Activated T-helper 2 cell treated with anti-CD3 and anti-CD28 coated beads, Interferon-gamma antibody, Interleukin-2, Interleukin-4, amounts not matched to agents 10 μg/mL and 5 μg/mL and 100 μg/mL, durations not matched to agents 14 hours and 24 hours and 36 hours (primary cell): ENCODE measurements around the gene SLC35D2. TPM values are rescaled to one million over a fixed set of nuclear protein-coding genes. Genes with fewer than 3 reads are reported as not detected.

ENCODE experiments used
- DNase-seq: peaks from one replicate; pipeline ENCODE4 v3.0.0; 2021; ENCODE audit warnings: low spot score
- H3K27ac Mint-ChIP-seq: one replicate; pipeline ENCODE4 v1.8.0; 2021; ENCODE audit warnings: mixed read lengths
- H3K27me3 Mint-ChIP-seq: one replicate; pipeline ENCODE4 v1.8.0; 2021; ENCODE audit warnings: low read depth, mixed read lengths
- H3K36me3 Mint-ChIP-seq: one replicate; pipeline ENCODE4 v1.8.0; 2021; ENCODE audit warnings: low read depth, mixed read lengths
- H3K4me1 Mint-ChIP-seq: one replicate; pipeline ENCODE4 v1.8.0; 2021; ENCODE audit warnings: low read depth, mixed read lengths
- H3K4me3 Mint-ChIP-seq: one replicate; pipeline ENCODE4 v1.8.0; 2021; ENCODE audit warnings: low read depth, mild to moderate bottlenecking, moderate library complexity, mixed read lengths
- H3K9me3 Mint-ChIP-seq: one replicate; pipeline ENCODE4 v1.8.0; 2021; ENCODE audit warnings: mixed read lengths
- intact Hi-C: fragments of 100-400 bp; cut with micrococcal nuclease; formaldehyde crosslinking; loops from one replicate; pipeline ENCODE4 v1.15.1; 2023
- total RNA-seq: library from RNA; stranded (reverse); gene quantifications from 2 replicates; pipeline ENCODE4 v1.2.3, GENCODE V29; 2022

The SLC35D2 gene
- total RNA-seq, 1 donor from 2014 or later = 8.0 TPM

GRCh38 chr9:96417051-96417586 is 33.6 kb upstream of the SLC35D2 start:
- peak; percentile 86 for DNase-seq
- peaks cover 37% of the 10 kb centered on the region for H3K4me1 Mint-ChIP-seq

DNA sequence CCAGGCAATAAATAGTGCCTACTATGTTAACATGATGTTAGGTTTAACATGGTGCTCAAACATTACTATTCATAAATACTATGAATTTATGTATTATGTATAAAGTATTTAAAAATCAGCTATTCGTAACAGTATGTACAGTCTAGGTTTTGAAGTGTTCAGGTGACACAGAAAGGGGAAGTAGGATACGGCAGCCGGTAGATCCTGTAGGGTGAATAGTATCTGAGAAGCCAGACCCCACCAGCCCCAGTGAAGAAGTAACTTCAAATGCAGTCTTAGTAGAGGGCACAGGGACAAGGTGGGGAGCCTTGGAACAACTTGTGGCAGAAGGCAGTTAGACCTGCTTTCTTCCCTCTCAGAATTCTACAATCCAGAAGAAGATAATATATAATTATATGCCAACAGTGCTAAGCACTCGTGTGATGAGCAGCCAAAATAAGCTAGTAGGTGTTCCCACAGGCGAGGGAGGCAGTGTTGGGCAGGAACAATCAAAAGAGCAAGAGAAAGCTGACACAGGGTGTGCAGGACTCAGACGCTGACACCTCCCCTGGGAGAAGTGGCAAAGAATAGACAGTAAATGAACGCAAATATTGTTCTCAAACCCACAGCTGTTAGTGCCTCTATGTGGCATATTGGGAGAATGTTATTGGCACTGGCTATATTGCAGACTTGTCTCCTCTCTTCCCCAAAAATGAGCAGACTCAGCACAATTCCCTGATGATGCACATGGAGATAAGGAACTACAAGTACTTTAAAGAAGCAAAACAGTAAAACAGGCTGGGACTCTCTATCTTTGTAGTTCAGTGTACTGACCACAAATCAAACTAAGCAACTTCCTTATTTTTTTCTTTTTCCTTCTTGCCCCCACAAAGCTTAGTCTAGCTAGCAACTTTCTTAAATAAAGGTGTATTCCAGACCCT is 30.1 kb upstream of the SLC35D2 start:
- no peak for DNase-seq
- Mint-ChIP-seq H3K27ac (peak overlapping the region; percentile 79), H3K27me3 (no peaks in the 10 kb centered on the region), H3K4me1 (peaks cover 33% of the 10 kb centered on the region), H3K4me3 (peak overlapping the region; percentile 67), H3K36me3 (peaks cover 43% of the 10 kb centered on the region), H3K9me3 (no peaks in the 10 kb centered on the region)
- intact Hi-C loops = loop anchor here (10.0 kb wide), 3 partner anchors 441 to 1221 kb away; partner anchors contain the start of genes ERCC6L2, NCBP1, TSTD2 and ZNF782

More at GRCh38 chr9:96417051-96417586, 33.6 kb upstream of the SLC35D2 start:
- H3K9me3 Mint-ChIP-seq = no peaks in the 10 kb centered on the region
- peaks cover 26% of the 10 kb centered on the region for H3K36me3 Mint-ChIP-seq
- H3K27me3 Mint-ChIP-seq = no peaks in the 10 kb centered on the region
- H3K4me3 Mint-ChIP-seq = peak overlapping the region; percentile 89
- intact Hi-C loops = loop anchor here (5.0 to 10.0 kb wide), 6 partner anchors 35 to 1218 kb away; partner anchors contain the start of genes ERCC6L2, NCBP1, SLC35D2 and TSTD2
- peak overlapping the region; percentile 91 for H3K27ac Mint-ChIP-seq

DNA sequence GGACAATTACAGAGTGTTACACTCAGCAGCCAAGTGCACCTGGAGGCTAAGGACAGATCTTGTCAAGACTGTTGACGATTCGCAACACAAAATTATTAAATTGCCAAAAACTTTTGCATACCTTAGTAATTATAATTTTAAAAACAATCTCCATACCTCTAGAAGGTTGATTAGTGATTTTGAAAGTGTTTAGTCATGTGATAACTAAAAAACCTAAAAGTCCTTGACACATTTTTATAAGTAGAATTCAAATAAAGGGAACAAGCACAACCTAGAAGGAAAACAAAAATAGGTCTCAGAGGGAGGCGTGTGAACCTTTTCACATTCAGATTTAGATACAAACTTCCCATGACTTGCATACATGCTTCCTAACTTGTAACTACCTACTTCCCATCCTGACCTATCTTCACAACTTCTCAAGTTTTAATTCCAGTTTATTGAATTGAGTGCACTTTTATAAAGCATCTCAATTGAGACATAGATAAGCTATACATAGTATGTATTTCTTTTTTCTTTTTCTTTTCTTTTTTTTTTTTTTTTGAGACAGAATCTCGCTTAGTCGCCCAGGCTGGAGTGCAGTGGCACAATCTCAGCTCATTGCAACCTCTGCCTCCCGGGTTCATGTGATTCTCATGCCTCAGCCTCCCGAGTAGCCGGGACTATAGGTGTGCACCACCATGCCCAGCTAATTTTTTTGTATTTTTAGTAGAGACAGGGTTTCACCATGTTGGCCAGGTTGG is 28.8 kb upstream of the SLC35D2 start:
- Mint-ChIP-seq H3K9me3 (no peaks in the 10 kb centered on the region), H3K4me1 (peaks cover 40% of the 10 kb centered on the region), H3K36me3 (peaks cover 46% of the 10 kb centered on the region), H3K27me3 (no peaks in the 10 kb centered on the region), H3K27ac (no peak overlapping the region), H3K4me3 (no peak overlapping the region)
- DNase-seq = no peak
- intact Hi-C loops = loop anchor here (10.0 kb wide), 3 partner anchors 442 to 1222 kb away; partner anchors contain the start of genes ERCC6L2, NCBP1, TSTD2 and ZNF782

DNA sequence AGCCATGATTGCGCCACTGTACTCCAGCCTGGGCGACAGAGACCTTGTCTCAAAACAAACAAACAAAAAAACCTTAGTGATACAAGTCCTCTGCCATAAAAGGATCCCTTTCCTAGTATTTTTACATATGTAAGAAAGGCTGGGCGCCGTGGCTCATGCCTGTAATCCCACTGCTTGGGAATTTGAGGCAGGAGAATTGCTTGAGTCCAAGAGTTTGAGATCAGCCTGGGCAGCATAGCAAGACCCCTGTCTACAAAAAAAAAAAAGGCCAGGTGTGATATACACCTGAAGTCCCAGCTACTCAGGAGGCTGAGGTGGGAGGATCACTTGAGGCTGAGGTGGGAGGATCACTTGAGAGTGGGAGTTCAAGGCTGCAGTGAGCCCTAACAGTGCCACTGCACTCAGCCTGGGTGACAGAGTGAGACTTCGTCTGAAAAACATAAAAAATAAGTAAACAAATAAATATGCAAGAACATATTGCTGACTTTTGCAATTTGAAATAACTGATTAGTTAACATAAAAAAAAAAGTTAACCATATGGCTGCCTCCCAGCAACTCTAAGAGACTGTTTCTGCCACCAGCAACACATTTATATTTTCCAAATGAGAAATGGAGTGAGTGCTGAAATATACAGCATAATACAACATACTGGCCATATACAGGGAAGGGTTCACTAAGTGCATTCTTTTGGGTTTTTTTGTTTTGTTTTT is 27.8 kb upstream of the SLC35D2 start:
- H3K4me1 Mint-ChIP-seq = peaks cover 43% of the 10 kb centered on the region
- no peaks in the 10 kb centered on the region for H3K9me3 Mint-ChIP-seq

DNA sequence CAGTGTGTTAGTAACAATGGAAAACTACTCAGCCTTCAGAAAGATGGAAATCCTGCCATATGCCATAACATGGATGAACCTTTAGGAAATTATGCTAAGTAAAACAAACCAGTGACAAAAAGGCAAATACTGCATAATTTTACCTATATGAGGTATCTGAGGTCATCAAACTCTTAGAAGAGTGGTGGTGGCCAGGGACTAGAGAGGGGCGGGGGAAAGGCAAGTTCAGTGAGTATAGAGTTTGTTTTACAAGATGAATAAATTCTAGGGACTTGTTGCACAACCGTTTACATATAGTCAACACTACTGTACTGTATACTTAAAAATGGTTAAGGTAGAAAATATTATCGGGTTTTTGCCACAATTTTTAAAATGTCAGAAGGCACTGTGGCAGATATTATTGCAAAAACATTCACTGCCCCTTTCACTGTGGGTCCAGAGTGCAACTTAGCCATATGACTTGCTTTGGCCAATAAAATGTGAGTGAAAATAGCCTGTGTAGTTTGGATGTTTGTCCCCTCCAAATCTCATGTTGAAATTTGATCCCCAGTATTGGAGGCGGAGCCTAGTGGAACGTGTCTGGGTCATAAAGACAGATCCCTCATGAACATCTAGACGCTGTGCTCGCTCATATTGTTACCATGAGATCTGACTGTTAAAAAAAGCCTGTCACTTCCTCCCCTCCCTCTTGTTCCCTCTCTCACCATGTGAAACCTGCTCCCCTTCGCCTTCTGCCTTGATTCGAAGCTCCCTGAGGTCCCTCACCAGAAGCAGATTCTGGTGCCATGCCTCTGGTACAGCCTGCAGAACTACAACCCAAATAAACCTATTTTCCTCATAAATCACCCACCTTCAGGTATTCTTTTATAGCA is 25.1 kb upstream of the SLC35D2 start:
- no peak overlapping the region for H3K4me3 Mint-ChIP-seq
- peak overlapping the region; percentile 57 for H3K27ac Mint-ChIP-seq
- DNase-seq = no peak
- H3K36me3 Mint-ChIP-seq = peaks cover 45% of the 10 kb centered on the region
- H3K4me1 Mint-ChIP-seq = peaks cover 42% of the 10 kb centered on the region
- intact Hi-C loops = no loop called here
- H3K9me3 Mint-ChIP-seq = no peaks in the 10 kb centered on the region
- H3K27me3 Mint-ChIP-seq = no peaks in the 10 kb centered on the region

More for the DNA sequence above, 27.8 kb upstream of the SLC35D2 start:
- intact Hi-C loops = loop anchor here (10.0 kb wide), 3 partner anchors 444 to 1224 kb away; partner anchors contain the start of genes ERCC6L2, NCBP1, TSTD2 and ZNF782
- Mint-ChIP-seq H3K27ac (no peak overlapping the region), H3K4me3 (no peak overlapping the region), H3K27me3 (no peaks in the 10 kb centered on the region), H3K36me3 (peaks cover 42% of the 10 kb centered on the region)
- DNase-seq = no peak

DNA sequence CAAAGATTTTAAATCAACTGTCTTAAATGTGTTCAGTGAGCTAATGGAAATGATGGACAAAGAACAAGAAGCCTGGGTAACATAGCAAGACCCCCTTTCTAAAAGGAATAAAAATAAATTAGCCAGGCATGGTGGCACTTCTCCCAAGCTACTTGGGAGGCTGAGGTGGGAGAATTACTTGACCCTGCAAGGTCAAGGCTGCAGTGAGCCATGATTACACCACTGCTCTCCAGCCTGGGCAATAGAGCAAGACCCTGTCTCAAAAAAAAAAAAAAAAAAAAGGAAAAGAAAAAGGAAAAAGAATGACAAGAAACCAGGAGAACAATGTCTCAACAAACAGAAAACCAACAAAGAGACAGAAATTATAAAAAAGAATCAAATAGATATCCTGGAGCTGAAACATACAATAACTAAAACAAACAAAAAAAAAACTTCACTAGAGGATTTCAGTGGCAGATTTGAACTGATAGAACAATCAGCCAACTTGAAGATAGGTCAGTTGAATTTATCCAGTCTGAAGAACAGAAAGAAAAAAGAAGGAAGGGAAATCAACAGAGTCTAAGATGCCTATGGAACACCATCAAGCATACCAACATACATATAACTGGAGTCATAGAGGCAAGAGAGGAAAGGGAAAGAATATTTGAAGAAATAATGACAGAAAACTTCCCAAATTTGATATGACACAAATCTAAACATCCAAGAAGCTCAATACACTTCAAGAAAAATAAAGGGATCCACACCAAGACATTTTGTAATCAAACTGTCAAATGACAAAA is 16.8 kb upstream of the SLC35D2 start:
- H3K36me3 Mint-ChIP-seq = peaks cover 63% of the 10 kb centered on the region

GRCh38 chr9:96399325-96399633 is 15.8 kb upstream of the SLC35D2 start:
- intact Hi-C loops = no loop called here
- Mint-ChIP-seq H3K4me3 (peak overlapping the region; percentile 26), H3K9me3 (peaks cover 14% of the 10 kb centered on the region), H3K27me3 (no peaks in the 10 kb centered on the region), H3K27ac (peak overlapping the region; percentile 63), H3K4me1 (peaks cover 34% of the 10 kb centered on the region), H3K36me3 (peaks cover 66% of the 10 kb centered on the region)
- no peak for DNase-seq

More for the DNA sequence above, 16.8 kb upstream of the SLC35D2 start:
- peak overlapping the region; percentile 20 for H3K4me3 Mint-ChIP-seq
- intact Hi-C loops = no loop called here
- peak overlapping the region; percentile 63 for H3K27ac Mint-ChIP-seq
- no peak for DNase-seq
- peaks cover 35% of the 10 kb centered on the region for H3K4me1 Mint-ChIP-seq
- peaks cover 14% of the 10 kb centered on the region for H3K9me3 Mint-ChIP-seq
- H3K27me3 Mint-ChIP-seq = no peaks in the 10 kb centered on the region

GRCh38 chr9:96398582-96399324 is 15.2 kb upstream of the SLC35D2 start:
- Mint-ChIP-seq H3K27me3 (no peaks in the 10 kb centered on the region), H3K27ac (peak overlapping the region; percentile 63), H3K4me1 (peaks cover 33% of the 10 kb centered on the region), H3K4me3 (peak overlapping the region; percentile 26), H3K36me3 (peaks cover 67% of the 10 kb centered on the region), H3K9me3 (peaks cover 14% of the 10 kb centered on the region)
- no peak for DNase-seq
- intact Hi-C loops = no loop called here

DNA sequence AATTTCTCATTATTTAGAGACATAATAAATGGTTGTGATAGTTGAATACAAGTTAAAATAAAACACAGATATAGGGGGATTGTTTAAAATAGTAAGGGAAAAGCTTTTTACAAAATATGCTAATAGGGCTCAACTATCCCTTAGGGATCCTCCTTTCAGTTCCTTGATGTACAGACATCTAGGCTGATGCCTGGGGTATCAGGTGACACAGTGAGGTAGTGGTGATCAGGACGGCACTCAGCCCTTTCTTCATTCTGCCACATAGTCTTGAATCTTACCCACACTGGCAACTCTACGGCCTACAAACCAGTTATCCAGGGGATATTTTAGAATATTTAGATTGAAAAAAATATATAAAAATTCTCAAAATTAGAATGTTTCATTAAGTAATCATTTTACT is 12.5 kb upstream of the SLC35D2 start:
- no peak overlapping the region for H3K27ac Mint-ChIP-seq
- no peaks in the 10 kb centered on the region for H3K27me3 Mint-ChIP-seq
- no peak for DNase-seq
- H3K4me3 Mint-ChIP-seq = no peak overlapping the region
- H3K4me1 Mint-ChIP-seq = peaks cover 27% of the 10 kb centered on the region
- intact Hi-C loops = no loop called here
- peaks cover 13% of the 10 kb centered on the region for H3K9me3 Mint-ChIP-seq
- peaks cover 70% of the 10 kb centered on the region for H3K36me3 Mint-ChIP-seq

DNA sequence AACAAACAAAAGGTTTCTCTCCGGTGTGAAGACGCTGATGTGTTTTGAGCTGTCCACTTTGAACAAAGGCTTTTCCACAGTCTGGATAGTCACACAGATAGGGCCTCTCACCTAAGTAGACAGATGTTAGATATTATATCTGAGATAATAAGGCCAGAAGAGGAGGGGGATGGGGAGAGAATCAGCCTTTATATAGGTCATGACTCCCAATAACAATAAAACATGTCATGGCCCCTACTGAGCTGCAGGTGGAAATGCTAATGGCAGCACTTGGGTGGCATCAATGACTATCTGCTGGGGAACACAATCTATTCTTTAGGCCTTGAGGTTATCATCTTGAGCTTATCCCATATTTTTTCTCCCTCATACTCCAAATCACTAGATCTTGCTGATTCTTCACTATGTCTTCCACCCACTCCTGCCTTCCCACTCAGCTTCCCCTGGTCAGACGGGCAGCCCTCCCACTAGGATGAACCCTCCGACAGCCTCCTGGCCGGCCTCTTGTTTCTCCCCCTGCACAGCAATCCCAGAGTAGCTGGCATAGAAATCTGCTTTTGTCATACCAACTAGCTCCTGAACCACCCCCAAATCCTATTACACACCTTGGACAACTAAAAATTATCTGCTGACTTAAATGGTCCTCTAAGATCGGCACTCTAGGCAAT is 11.5 kb upstream of the SLC35D2 start:
- H3K36me3 Mint-ChIP-seq = peaks cover 70% of the 10 kb centered on the region
- peaks cover 3% of the 10 kb centered on the region for H3K9me3 Mint-ChIP-seq
- H3K27ac Mint-ChIP-seq = no peak overlapping the region
- no peak overlapping the region for H3K4me3 Mint-ChIP-seq
- H3K4me1 Mint-ChIP-seq = peaks cover 20% of the 10 kb centered on the region
- intact Hi-C loops = no loop called here
- no peak for DNase-seq
- H3K27me3 Mint-ChIP-seq = no peaks in the 10 kb centered on the region
